HL-60 (cell line): ENCODE measurements around the gene RERE.
"Not testable (repeated sequence)": the region's sequence is repeated elsewhere in the genome, so short reads cannot be mapped to it uniquely, and the experiment has no call there.

Source experiments
- DNase-seq, 2 experiments: peaks; one replicate each; pipeline ENCODE4 v3.0.0-alpha.2; 2010 to 2020; ENCODE audit warnings: low read depth in 1 of 2, low spot score in 1 of 2
- H3K27ac ChIP-seq: fragments of 250-450 bp; sonication (Bioruptor Pico); replicated peaks from 2 replicates; pipeline ENCODE4 v1.5.1; 2020; ENCODE audit warnings: mild to moderate bottlenecking, moderate library complexity
- H3K27me3 ChIP-seq: fragments of 250-450 bp; sonication (Bioruptor Pico); 2 replicates; pipeline ENCODE4 v1.5.1; 2021; ENCODE audit warnings: mild to moderate bottlenecking, moderate library complexity; ENCODE audit not compliant: insufficient read depth, poor library complexity, severe bottlenecking
- H3K4me3 ChIP-seq: replicated peaks from 2 replicates; pipeline ENCODE4 v1.5.1; 2011; ENCODE audit warnings: mild to moderate bottlenecking, control low read depth, low read length; ENCODE audit not compliant: insufficient read depth
- GABPA ChIP-seq: IDR thresholded peaks from 2 replicates; pipeline ENCODE4 v1.6.1; 2012; ENCODE audit warnings: low read depth
- POLR2AphosphoS5 ChIP-seq: IDR thresholded peaks from 2 replicates; pipeline ENCODE4 v1.6.1; 2012; ENCODE audit warnings: low read depth
- SPI1 ChIP-seq: IDR thresholded peaks from 2 replicates; pipeline ENCODE4 v1.6.1; 2012; ENCODE audit warnings: low read depth, mild to moderate bottlenecking, borderline replicate concordance
- TF ChIP-seq, protein P1 (sequence below): IDR thresholded peaks from one replicate; pipeline ENCODE4 v1.5.1; 2011; ENCODE audit warnings: low read length, control low read depth, inconsistent platforms; ENCODE audit not compliant: insufficient read depth
- TF ChIP-seq, protein P2 (sequence below): IDR thresholded peaks from 2 replicates; pipeline ENCODE4 v1.6.1; 2012; ENCODE audit warnings: low read depth; ENCODE audit not compliant: insufficient replicate concordance

The RERE gene

DNA sequence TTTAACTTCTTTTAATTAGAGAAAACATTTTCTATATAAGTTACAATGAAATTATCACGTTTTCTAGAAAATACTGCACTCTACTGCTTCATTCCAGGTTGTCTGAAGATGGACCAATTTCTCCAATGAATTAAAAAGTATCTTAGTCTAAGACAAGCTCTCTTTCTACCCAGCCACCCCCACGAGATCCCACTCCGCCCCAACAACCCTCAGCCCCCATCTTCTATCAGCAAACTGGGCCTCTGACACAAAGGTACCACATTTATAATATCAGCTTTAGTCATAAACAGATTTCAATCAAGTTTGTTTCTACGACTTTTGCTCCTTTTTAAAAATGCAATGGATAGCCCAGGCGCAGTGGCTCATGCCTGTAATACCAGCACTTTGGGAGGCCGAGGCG, 117.8 kb downstream of the RERE start:
- H3K27me3 ChIP-seq, result no peaks in the 10 kb centered on the region
- TF ChIP-seq POLR2AphosphoS5 (no peak), SPI1 (no peak), GABPA (no peak)
- TF ChIP-seq, protein P1, sequence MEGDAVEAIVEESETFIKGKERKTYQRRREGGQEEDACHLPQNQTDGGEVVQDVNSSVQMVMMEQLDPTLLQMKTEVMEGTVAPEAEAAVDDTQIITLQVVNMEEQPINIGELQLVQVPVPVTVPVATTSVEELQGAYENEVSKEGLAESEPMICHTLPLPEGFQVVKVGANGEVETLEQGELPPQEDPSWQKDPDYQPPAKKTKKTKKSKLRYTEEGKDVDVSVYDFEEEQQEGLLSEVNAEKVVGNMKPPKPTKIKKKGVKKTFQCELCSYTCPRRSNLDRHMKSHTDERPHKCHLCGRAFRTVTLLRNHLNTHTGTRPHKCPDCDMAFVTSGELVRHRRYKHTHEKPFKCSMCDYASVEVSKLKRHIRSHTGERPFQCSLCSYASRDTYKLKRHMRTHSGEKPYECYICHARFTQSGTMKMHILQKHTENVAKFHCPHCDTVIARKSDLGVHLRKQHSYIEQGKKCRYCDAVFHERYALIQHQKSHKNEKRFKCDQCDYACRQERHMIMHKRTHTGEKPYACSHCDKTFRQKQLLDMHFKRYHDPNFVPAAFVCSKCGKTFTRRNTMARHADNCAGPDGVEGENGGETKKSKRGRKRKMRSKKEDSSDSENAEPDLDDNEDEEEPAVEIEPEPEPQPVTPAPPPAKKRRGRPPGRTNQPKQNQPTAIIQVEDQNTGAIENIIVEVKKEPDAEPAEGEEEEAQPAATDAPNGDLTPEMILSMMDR, result no peak
- TF ChIP-seq, protein P2, sequence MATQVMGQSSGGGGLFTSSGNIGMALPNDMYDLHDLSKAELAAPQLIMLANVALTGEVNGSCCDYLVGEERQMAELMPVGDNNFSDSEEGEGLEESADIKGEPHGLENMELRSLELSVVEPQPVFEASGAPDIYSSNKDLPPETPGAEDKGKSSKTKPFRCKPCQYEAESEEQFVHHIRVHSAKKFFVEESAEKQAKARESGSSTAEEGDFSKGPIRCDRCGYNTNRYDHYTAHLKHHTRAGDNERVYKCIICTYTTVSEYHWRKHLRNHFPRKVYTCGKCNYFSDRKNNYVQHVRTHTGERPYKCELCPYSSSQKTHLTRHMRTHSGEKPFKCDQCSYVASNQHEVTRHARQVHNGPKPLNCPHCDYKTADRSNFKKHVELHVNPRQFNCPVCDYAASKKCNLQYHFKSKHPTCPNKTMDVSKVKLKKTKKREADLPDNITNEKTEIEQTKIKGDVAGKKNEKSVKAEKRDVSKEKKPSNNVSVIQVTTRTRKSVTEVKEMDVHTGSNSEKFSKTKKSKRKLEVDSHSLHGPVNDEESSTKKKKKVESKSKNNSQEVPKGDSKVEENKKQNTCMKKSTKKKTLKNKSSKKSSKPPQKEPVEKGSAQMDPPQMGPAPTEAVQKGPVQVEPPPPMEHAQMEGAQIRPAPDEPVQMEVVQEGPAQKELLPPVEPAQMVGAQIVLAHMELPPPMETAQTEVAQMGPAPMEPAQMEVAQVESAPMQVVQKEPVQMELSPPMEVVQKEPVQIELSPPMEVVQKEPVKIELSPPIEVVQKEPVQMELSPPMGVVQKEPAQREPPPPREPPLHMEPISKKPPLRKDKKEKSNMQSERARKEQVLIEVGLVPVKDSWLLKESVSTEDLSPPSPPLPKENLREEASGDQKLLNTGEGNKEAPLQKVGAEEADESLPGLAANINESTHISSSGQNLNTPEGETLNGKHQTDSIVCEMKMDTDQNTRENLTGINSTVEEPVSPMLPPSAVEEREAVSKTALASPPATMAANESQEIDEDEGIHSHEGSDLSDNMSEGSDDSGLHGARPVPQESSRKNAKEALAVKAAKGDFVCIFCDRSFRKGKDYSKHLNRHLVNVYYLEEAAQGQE, result no peak
- no peak for DNase-seq
- H3K27ac ChIP-seq, result no peak overlapping the region
- no peak overlapping the region for H3K4me3 ChIP-seq

- Histone ChIP-seq H3K4me3 (no peak overlapping the region), H3K27ac (no peak overlapping the region), H3K27me3 (no peaks in the 10 kb centered on the region)
- no peak for DNase-seq
- TF ChIP-seq SPI1 (no peak), POLR2AphosphoS5 (no peak), GABPA (no peak)
- TF ChIP-seq, protein P2, result no peak
- TF ChIP-seq, protein P1, result no peak
Measured at GRCh38 chr1:8698937-8699447, 118.4 kb downstream of the RERE start.

GRCh38 chr1:8698012-8698630, 119.3 kb downstream of the RERE start:
- DNase-seq, result no peak
- Histone ChIP-seq H3K27ac (no peak overlapping the region), H3K27me3 (no peaks in the 10 kb centered on the region), H3K4me3 (no peak overlapping the region)
- TF ChIP-seq GABPA (no peak), POLR2AphosphoS5 (no peak), SPI1 (no peak)
- TF ChIP-seq, protein P1, result no peak
- TF ChIP-seq, protein P2, result no peak

DNA sequence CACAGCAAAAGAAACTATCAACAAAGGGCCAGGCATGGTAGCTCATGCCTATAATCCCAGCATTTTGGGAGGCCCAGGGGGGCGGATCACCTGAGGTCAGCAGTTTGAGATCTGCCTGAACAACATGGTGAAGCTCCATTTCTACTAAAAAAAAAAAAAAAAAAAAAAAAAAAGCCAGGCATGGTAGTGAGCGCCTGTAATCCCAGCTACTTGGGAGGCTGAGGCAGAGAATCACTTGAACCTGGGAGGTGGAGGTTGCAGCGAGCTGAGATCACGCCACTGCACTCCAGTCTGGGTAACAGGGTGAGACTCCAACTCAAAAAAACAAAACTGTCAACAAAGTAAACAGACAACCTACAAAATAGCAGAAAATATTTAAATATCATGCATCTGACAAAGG, 122.0 kb downstream of the RERE start:
- not testable (repeated sequence) for H3K27ac ChIP-seq, H3K27me3 ChIP-seq, DNase-seq, H3K4me3 ChIP-seq
